ENCODE data around the gene SURF1.

SURF1 gene

GRCh38 chr9:133390713-133391112 lies 34.4 kb upstream of the SURF1 start:
- DNase-seq (ENCODE audit: insufficient read length, low spot score) (no peak), FAIRE-seq (no peak)
- no peak for TF ChIP-seq CTCF (IDR thresholded peaks at IDR 0.05; ENCODE audit: insufficient read depth, missing control alignments)

- no peak for TF ChIP-seq CTCF (IDR thresholded peaks at IDR 0.05; ENCODE audit: insufficient read depth, missing control alignments)
- FAIRE-seq (no peak), DNase-seq (ENCODE audit: insufficient read length, low spot score) (no peak)
Measured at GRCh38 chr9:133389562-133389961, 33.3 kb upstream of the SURF1 start.

- TF ChIP-seq CTCF (IDR thresholded peaks at IDR 0.05; ENCODE audit: insufficient read depth, missing control alignments): no peak
- FAIRE-seq (no peak), DNase-seq (ENCODE audit: insufficient read length, low spot score) (no peak)
Measured at GRCh38 chr9:133389025-133389557, 32.8 kb upstream of the SURF1 start.

GRCh38 chr9:133387680-133388079 lies 31.4 kb upstream of the SURF1 start:
- FAIRE-seq (no peak), DNase-seq (ENCODE audit: insufficient read length, low spot score) (no peak)
- no peak for TF ChIP-seq CTCF (IDR thresholded peaks at IDR 0.05; ENCODE audit: insufficient read depth, missing control alignments)

- no peak for DNase-seq (ENCODE audit: insufficient read length, low spot score)
- TF ChIP-seq CTCF (IDR thresholded peaks at IDR 0.05; ENCODE audit: insufficient read depth, missing control alignments): no peak
- FAIRE-seq: no peak
Measured at GRCh38 chr9:133386338-133386737, 30.1 kb upstream of the SURF1 start.

GRCh38 chr9:133385452-133385851 lies 29.2 kb upstream of the SURF1 start:
- no peak for TF ChIP-seq CTCF (IDR thresholded peaks at IDR 0.05; ENCODE audit: insufficient read depth, missing control alignments)
- DNase-seq (ENCODE audit: insufficient read length, low spot score) (no peak), FAIRE-seq (no peak)

GRCh38 chr9:133384736-133385321 lies 28.5 kb upstream of the SURF1 start:
- no peak for FAIRE-seq
- DNase-seq (ENCODE audit: insufficient read length, low spot score): no peak
- TF ChIP-seq CTCF (IDR thresholded peaks at IDR 0.05; ENCODE audit: insufficient read depth, missing control alignments): no peak
